ENCODE data around the gene PGS1. TPM values are rescaled to one million over a fixed set of nuclear protein-coding genes. Genes with fewer than 3 reads are reported as not detected.

Gene PGS1
- total RNA-seq, 1 donor = 35.4 TPM

DNA sequence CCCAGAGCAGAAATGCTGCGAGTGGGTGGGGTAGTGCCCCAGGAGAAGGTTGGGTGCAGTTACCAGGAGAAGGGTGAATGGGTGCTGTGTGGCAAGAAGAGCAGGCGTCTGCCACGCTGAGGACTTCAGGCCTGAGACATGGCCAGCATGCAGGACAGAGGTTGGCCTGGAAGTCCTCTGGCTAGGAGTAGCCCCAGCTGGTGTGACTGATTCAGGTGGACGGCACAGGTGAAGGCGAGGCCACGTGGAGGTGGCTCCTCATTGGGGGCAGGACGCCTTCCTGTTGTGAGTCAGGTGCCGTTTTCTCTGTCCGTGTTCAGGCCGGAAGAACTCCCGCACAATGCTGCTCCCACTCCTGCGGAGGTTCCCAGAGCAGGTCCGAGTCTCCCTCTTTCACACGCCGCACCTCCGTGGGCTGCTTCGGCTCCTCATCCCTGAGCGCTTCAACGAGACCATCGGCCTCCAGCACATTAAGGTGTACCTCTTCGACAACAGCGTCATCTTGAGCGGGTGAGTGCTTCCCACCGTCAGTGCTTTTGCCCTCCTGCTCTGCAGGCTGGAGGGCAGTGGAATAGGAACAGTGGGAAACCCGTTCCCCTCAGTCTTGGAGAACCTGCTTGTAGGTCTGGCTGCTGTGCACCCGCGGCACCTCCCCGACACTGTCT lies 20.7 kb downstream of the PGS1 start:
- H3K4me3 ChIP-seq (ENCODE audit: low read depth, low read length) = no peak overlapping the region
- no peak for DNase-seq (ENCODE audit: low read depth)
- TF ChIP-seq, protein P1, sequence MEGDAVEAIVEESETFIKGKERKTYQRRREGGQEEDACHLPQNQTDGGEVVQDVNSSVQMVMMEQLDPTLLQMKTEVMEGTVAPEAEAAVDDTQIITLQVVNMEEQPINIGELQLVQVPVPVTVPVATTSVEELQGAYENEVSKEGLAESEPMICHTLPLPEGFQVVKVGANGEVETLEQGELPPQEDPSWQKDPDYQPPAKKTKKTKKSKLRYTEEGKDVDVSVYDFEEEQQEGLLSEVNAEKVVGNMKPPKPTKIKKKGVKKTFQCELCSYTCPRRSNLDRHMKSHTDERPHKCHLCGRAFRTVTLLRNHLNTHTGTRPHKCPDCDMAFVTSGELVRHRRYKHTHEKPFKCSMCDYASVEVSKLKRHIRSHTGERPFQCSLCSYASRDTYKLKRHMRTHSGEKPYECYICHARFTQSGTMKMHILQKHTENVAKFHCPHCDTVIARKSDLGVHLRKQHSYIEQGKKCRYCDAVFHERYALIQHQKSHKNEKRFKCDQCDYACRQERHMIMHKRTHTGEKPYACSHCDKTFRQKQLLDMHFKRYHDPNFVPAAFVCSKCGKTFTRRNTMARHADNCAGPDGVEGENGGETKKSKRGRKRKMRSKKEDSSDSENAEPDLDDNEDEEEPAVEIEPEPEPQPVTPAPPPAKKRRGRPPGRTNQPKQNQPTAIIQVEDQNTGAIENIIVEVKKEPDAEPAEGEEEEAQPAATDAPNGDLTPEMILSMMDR (IDR thresholded peaks at IDR 0.05; ENCODE audit: insufficient read depth, low read depth, low read length) = no peak

DNA sequence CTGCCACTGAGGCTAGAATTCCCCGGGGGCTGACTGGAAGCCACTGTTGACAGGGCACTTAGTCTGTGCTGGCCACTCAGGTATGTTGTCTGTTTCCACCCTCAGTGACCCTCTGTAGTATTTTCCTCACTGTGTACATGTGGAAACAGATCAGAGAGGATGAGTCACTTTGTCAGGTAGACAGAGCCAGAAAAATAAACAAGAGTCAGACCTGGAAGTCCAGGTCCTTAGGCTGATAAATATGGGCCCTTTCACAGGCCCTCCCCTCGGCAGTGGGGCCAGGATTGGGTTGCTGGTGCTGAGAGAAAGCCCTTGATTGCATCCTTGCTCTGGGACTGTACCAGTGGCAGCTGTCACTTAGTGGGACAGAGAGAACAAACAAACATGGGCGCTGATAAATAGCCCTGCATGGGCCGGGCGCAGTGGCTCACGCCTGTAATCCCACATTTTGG lies 21.3 kb downstream of the PGS1 start:
- DNase-seq (ENCODE audit: low read depth) = no peak
- no peak overlapping the region for H3K4me3 ChIP-seq (ENCODE audit: low read depth, low read length)
- TF ChIP-seq, protein P1 (IDR thresholded peaks at IDR 0.05; ENCODE audit: insufficient read depth, low read depth, low read length) = no peak

DNA sequence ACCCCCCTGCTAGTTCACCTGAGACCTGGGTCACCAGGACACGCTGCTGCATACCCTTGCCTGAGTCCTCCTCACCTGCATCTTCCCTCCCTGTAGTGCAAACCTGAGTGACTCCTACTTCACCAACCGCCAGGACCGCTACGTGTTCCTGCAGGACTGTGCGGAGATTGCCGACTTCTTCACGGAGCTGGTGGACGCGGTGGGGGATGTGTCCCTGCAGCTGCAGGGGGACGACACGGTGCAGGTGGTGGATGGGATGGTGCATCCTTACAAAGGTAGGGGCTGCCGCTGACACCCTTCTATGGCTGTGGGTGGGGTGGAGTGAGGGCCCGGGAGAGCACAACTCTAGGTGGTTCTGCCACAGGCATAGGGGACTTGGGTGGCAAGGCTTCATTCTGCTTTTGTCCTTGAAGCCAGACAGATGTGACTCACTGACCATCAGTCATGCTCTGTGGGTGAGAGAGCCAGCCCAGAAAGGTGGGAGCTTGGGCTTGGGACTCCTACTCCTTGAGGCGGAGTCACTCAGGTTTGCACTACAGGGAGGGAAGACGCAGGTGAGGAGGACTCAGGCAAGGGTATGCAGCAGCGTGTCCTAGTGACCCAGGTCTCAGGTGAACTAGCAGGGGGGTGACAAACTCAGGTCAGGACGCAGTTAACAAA lies 22.3 kb downstream of the PGS1 start:
- DNase-seq (ENCODE audit: low read depth) = no peak
- TF ChIP-seq, protein P1 (IDR thresholded peaks at IDR 0.05; ENCODE audit: insufficient read depth, low read depth, low read length) = no peak
- no peak overlapping the region for H3K4me3 ChIP-seq (ENCODE audit: low read depth, low read length)

DNA sequence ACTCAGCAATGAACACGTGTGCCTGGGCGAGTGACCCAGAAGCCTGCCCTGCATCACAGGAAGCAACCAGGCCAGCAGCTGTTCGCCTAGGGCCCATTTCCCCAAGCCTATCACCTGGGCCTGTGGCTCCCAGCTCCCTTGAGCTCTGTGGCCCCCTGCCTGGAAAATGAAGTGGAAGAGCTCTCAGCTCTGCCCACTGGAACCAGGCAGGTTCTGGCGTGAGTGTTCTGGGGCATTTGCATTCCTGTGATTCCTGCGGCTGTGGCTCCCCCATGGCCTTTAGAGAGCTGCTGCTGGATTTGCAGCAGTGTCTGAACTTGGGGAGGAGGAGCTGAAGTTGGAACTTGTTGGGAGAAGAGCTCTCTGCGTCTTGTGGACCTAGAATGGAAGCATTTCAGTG lies 22.8 kb downstream of the PGS1 start:
- TF ChIP-seq, protein P1 (IDR thresholded peaks at IDR 0.05; ENCODE audit: insufficient read depth, low read depth, low read length) = no peak
- DNase-seq (ENCODE audit: low read depth) = no peak
- H3K4me3 ChIP-seq (ENCODE audit: low read depth, low read length) = no peak overlapping the region

DNA sequence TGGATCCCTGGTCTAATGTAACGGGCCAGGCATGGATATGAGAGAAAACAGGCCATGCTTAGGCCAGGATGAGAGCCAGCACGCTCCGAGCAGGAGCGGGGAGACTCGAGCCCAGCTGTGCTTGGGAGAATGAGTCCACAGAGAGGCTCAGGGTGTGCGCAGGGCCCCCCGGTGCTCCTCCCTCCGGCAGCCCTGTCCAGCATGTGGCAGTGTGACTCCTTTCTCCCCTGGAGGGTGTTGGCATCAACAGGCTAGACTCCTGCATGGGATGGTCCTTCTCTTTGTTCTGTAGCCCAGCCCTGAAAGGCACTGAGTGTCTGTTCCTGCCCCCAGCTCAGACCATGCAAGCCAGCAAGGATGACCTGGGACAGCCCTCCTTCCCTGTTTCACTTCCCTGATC lies 23.4 kb downstream of the PGS1 start:
- no peak for DNase-seq (ENCODE audit: low read depth)
- TF ChIP-seq, protein P1 (IDR thresholded peaks at IDR 0.05; ENCODE audit: insufficient read depth, low read depth, low read length) = no peak
- H3K4me3 ChIP-seq (ENCODE audit: low read depth, low read length) = no peak overlapping the region

DNA sequence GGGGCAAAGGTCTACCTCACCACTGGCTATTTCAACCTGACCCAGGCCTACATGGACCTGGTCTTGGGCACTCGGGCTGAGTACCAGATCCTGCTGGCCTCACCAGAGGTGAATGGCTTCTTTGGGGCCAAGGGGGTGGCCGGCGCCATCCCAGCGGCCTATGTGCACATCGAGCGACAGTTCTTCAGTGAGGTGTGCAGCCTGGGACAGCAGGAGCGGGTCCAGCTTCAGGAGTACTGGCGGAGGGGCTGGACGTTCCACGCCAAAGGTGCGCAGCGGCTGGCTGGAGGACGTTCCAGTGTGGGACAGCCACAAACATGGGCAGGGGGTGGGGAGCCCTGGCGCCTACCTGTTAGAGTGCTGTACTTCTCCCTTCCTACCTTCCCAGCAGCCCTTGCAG lies 25.4 kb downstream of the PGS1 start:
- TF ChIP-seq, protein P1 (IDR thresholded peaks at IDR 0.05; ENCODE audit: insufficient read depth, low read depth, low read length) = no peak
- no peak for DNase-seq (ENCODE audit: low read depth)
- H3K4me3 ChIP-seq (ENCODE audit: low read depth, low read length) = no peak overlapping the region

Data from fibroblast of villous mesenchyme (primary cell).